Transverse colon (tissue), 4 donors: ENCODE results near the gene LMF2. TPM values are rescaled to one million over a fixed set of nuclear protein-coding genes. Genes with fewer than 3 reads are reported as not detected.

Experiments used
- DNase-seq: peaks from one replicate; pipeline ENCODE4 v3.0.0-alpha.2; 2019
- H3K27ac ChIP-seq, 4 donors: fragments of 200-600 bp; sonication (generic); 2 replicates each; pipeline ENCODE4 v1.5.1; 2016 to 2018; ENCODE audit warnings: inconsistent platforms in 4 of 4
- H3K27me3 ChIP-seq: fragments of 200-600 bp; sonication (generic); 2 replicates; pipeline ENCODE4 v1.5.1; 2017; ENCODE audit warnings: inconsistent platforms
- H3K36me3 ChIP-seq, 4 donors: fragments of 200-600 bp; sonication (generic); 2 replicates each; pipeline ENCODE4 v1.5.1; 2017 to 2019; ENCODE audit warnings: inconsistent platforms in 4 of 4
- H3K4me1 ChIP-seq, 4 donors: fragments of 200-600 bp; sonication (generic); 2 replicates each; pipeline ENCODE4 v1.5.1; 2017 to 2020; ENCODE audit warnings: inconsistent platforms in 4 of 4
- H3K4me3 ChIP-seq, 4 donors: fragments of 200-600 bp; sonication (generic); 1 replicate in 1 of 4; 2 replicates in 3 of 4; pipeline versions ENCODE4 v1.5.1 to v1.6.1; 2017 to 2019; ENCODE audit warnings: inconsistent platforms in 4 of 4
- H3K9me3 ChIP-seq, 2 donors: fragments of 200-600 bp; sonication (generic); 2 replicates each; pipeline ENCODE4 v1.5.1; 2017 to 2019; ENCODE audit warnings: inconsistent platforms in 2 of 2
- EP300 ChIP-seq: sonication (generic); formaldehyde crosslinking; IDR thresholded peaks from one replicate; pipeline ENCODE4 v1.6.1; 2017; ENCODE audit warnings: antibody characterized with exemption, low read depth
- POLR2A ChIP-seq: fragments of 450-650 bp; IDR thresholded peaks from one replicate; pipeline ENCODE4 v1.6.1; 2016; ENCODE audit warnings: antibody characterized with exemption, mild to moderate bottlenecking, moderate library complexity
- POLR2AphosphoS5 ChIP-seq, 3 donors: sonication (generic); formaldehyde crosslinking; IDR thresholded peaks; one replicate each; pipeline ENCODE4 v1.6.1; 2016; ENCODE audit warnings: antibody characterized with exemption in 3 of 3
- WGBS, 2 donors: methylation state at CpG; one replicate each; pipeline ENCODE4 v1.1.5; 2018; ENCODE audit warnings: low coverage in 1 of 2; 5-methylcytosine and 5-hydroxymethylcytosine counted together
- in situ Hi-C, 4 donors: fragments of 200-750 bp; cut with MboI; loops; one replicate each; pipeline versions ENCODE4 v1.15.0 to v1.15.1; 2017; ENCODE audit warnings: low sequenced_read_pairs in 3 of 4, low pct_ligation_motif_present in 1 of 4, low pct_unique_long_range_greater_than_20kb in 1 of 4
- intact Hi-C: fragments of 100-400 bp; cut with DNase I; formaldehyde crosslinking; loops from one replicate; pipeline ENCODE4 v1.15.1; 2023; ENCODE audit warnings: low total_unique reads
- total RNA-seq, 4 donors: library from RNA; depleted of rRNA; stranded (reverse); fragments of >200 nt; gene quantifications; one replicate each; pipeline ENCODE4 v1.1.0, GENCODE V29; 2016
- TF ChIP-seq, protein P1 (sequence below), 5 experiments: fragments of 200-600 bp in 3 of 5; fragments of 450-650 bp in 2 of 5; sonication (generic) in 3 of 5; IDR thresholded peaks; 1 replicate in 2 of 5; 2 replicates in 3 of 5; pipeline ENCODE4 v1.5.1; 2016 to 2017; ENCODE audit warnings: antibody characterized with exemption in 5 of 5, inconsistent platforms in 3 of 5, mild to moderate bottlenecking in 2 of 5, moderate library complexity in 1 of 5

The LMF2 gene
- total RNA-seq, 4 donors from 2014 or later: 54.0 to 119 (median 79.9) TPM

DNA sequence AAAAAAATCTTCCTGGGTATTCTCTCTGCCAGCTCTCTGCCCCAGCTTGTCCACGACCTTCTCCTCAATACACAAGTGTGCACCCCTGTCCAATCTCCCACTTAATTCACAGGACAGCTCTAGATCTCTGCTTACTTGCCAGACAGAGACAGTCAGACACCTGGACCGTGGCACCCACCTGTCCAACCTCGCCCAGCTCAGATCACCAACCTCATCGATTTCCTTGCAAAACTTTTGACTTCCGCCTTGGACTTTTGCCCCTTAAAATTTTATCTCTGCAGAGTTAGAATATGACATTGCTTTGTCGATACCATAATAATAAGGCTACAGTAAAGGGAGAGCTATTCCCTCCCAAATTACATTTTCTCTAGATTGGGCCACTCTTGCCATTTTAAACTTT is 10.4 kb downstream of the LMF2 start:
- intact Hi-C loops (no loop called here), in situ Hi-C loops (loop anchor here in 1 of 4 donors (10.0 kb wide), 1 partner anchor 232 kb away; the partner anchor contains the start of gene MAPK12)
- no peak for DNase-seq

DNA sequence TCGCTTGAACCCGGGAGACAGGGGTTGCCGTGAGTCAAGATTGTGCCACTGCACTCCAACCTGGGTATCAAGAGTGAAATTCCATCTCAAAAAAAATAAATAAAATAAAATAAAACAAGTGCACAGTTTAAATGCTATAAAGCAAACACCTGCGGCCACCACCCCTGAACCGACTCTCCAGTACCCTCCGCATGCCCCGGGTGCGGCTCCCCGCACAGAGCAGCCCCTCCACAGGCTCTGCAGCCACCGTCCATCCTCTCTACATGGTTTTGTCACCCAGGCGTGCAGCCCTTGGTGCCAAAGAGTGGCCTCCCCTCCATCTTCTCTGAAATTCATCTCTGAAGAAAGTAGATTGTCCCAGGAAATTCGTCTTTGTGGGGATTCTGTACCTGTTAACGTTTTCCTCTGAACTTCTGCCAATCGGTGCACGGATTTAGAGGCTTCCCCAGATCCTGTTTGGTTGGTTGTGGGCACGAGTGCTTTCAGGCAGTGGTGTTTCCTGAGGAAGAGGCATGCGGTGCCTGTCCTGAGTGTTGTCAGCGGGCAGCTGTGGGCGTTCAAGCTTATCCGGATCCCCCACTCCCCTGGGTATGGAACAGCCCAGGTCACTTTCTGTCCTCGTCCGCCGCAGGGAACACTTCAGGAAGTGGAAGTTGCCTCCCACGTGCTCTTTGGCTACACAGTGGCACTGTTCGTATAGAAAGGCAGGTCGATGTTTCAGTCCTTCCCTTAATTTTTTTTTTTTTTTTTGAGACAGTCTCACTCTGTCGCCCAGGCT is 16.8 kb downstream of the LMF2 start:
- no peaks in the 10 kb centered on the region for H3K9me3 ChIP-seq
- TF ChIP-seq POLR2AphosphoS5 (IDR thresholded peaks at IDR 0.05) (no peak), POLR2A (no peak), EP300 (no peak)
- TF ChIP-seq, protein P1, sequence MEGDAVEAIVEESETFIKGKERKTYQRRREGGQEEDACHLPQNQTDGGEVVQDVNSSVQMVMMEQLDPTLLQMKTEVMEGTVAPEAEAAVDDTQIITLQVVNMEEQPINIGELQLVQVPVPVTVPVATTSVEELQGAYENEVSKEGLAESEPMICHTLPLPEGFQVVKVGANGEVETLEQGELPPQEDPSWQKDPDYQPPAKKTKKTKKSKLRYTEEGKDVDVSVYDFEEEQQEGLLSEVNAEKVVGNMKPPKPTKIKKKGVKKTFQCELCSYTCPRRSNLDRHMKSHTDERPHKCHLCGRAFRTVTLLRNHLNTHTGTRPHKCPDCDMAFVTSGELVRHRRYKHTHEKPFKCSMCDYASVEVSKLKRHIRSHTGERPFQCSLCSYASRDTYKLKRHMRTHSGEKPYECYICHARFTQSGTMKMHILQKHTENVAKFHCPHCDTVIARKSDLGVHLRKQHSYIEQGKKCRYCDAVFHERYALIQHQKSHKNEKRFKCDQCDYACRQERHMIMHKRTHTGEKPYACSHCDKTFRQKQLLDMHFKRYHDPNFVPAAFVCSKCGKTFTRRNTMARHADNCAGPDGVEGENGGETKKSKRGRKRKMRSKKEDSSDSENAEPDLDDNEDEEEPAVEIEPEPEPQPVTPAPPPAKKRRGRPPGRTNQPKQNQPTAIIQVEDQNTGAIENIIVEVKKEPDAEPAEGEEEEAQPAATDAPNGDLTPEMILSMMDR (IDR thresholded peaks at IDR 0.05): no peak
- no peak overlapping the region for H3K4me3 ChIP-seq
- H3K36me3 ChIP-seq: no peaks in the 10 kb centered on the region
- DNase-seq: no peak
- no peak overlapping the region for H3K27ac ChIP-seq
- intact Hi-C loops (no loop called here), in situ Hi-C loops (loop anchor here in 1 of 4 donors (10.0 kb wide), 1 partner anchor 226 kb away; the partner anchor contains the start of gene MAPK12)
- 66 to 70% methylated on average over 8 to 27 of the region's 27 CpGs for WGBS, 2 donors
- no peaks in the 10 kb centered on the region for H3K27me3 ChIP-seq
- H3K4me1 ChIP-seq: no peaks in the 10 kb centered on the region

More for the DNA sequence above, 10.4 kb downstream of the LMF2 start:
- 47 to 52% methylated on average over 6 of the region's 6 CpGs for WGBS, 2 donors
- no peak for TF ChIP-seq EP300
- TF ChIP-seq, protein P1 (IDR thresholded peaks at IDR 0.05): no peak
- TF ChIP-seq POLR2A: no peak
- TF ChIP-seq POLR2AphosphoS5 (IDR thresholded peaks at IDR 0.05): no peak
- peak overlapping the region in 1 of 4 donors; percentile 58 for H3K27ac ChIP-seq
- H3K4me3 ChIP-seq: no peak overlapping the region
- H3K36me3 ChIP-seq: no peaks in the 10 kb centered on the region
- H3K4me1 ChIP-seq: peaks cover 0 to 18% (median 6%) of the 10 kb centered on the region in 4 donors
- no peaks in the 10 kb centered on the region for H3K9me3 ChIP-seq
- H3K27me3 ChIP-seq: no peaks in the 10 kb centered on the region

DNA sequence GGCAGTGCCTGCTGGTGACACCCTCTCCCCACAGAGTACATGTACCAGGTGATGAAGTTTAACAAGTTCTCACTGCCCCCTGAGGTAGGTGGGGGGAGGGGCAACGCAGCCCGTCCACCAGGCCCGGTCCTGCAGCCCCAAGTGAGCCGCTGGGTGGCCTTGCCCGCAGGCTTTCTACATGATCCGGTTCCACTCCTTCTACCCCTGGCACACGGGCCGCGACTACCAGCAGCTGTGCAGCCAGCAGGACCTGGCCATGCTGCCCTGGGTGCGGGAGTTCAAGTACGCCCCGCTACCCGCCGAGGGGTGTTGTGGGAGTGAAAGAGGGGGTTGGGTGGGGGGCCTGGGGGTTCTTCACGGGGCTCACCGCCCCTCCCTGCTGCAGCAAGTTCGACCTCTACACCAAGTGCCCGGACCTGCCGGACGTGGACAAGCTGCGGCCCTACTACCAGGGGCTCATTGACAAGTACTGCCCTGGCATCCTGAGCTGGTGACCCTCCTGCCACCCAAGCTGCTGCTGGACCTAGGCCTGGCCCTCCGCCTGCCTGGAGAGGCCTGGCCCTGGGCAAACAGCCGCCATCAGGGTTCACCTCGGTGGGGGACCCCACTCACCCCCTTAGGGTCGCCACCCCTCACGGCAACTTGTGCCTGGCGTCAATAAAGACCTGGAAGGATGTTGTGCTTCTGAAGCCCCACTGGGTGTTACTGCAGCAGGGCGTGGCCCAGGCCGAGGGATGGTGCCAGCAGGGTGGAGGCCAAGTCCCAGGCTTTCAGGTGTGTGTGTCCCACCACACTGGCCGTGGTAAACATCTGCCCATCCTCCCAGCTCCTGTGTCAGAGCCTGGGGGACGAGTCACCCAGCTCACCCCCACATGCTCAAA is 17.9 kb downstream of the LMF2 start:
- in situ Hi-C loops: loop anchor here in 1 of 4 donors (10.0 kb wide), 1 partner anchor 225 kb away; the partner anchor contains the start of gene MAPK12
- no peak for TF ChIP-seq POLR2AphosphoS5 (IDR thresholded peaks at IDR 0.05)
- no peak for TF ChIP-seq EP300
- TF ChIP-seq POLR2A: no peak
- TF ChIP-seq, protein P1 (IDR thresholded peaks at IDR 0.05): no peak
- no peaks in the 10 kb centered on the region for H3K27me3 ChIP-seq
- 80% methylated on average over 26 of the region's 31 CpGs; no CpG with 5 or more reads in 1 of the 2 donors for WGBS, 2 donors
- no peak for DNase-seq
- no peaks in the 10 kb centered on the region for H3K9me3 ChIP-seq
- intact Hi-C loops: no loop called here
- no peaks in the 10 kb centered on the region for H3K36me3 ChIP-seq
- peaks cover 0 to 3% (median 1%) of the 10 kb centered on the region in 4 donors for H3K4me1 ChIP-seq
- H3K27ac ChIP-seq: no peak overlapping the region
- no peak overlapping the region for H3K4me3 ChIP-seq

DNA sequence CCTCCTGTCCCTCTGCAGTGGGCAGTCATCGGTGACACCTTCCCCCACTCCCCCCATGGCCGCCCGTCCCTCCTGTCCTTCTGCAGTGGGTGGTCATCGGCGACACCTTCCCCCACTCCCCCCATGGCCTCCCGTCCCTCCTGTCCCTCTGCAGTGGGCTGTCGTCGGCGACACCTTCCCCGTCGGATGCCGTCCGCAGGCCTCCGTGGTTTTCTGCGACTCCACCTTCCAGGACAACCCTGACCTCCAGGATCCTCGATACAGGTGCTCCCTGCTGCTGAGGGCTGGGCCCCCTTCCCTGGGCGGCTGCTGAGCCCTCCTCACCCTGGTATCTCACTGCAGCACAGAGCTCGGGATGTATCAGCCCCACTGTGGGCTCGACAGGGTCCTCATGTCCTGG is 18.6 kb downstream of the LMF2 start:
- Histone ChIP-seq H3K27me3 (no peaks in the 10 kb centered on the region), H3K27ac (no peak overlapping the region), H3K36me3 (no peaks in the 10 kb centered on the region), H3K4me3 (no peak overlapping the region), H3K4me1 (peaks cover 5 to 10% (median 8%) of the 10 kb centered on the region in 4 donors), H3K9me3 (no peaks in the 10 kb centered on the region)
- 83 to 84% methylated on average over 12 to 19 of the region's 19 CpGs for WGBS, 2 donors
- in situ Hi-C loops: no loop called here
- intact Hi-C loops: no loop called here
- TF ChIP-seq EP300: no peak
- DNase-seq: no peak
